ENCODE results near the gene MAP3K20.

GRCh38 chr2:173117678-173118077 lies 42.0 kb downstream of the MAP3K20 start:
- no peak for TF ChIP-seq POLR2A (IDR thresholded peaks at IDR 0.05)
- no peak for TF ChIP-seq CTCF (IDR thresholded peaks at IDR 0.05)

Measured in Peyer's patch (tissue), 4 donors.